ENCODE data around the gene LUZP2.

LUZP2 gene

GRCh38 chr11:24609192-24610119 lies 112.6 kb downstream of the LUZP2 start:
- ChIA-PET POLR2A (interaction anchor here (1.3 kb wide), 1 partner anchor 27 kb away, joined by 3 read pairs; no protein-coding TSS in a partner anchor), CTCF (no interaction called here)
- DNase-seq (ENCODE audit: low read depth, low spot score) = no peak
- no peak overlapping the region for H3K4me3 ChIP-seq (ENCODE audit: low read depth, low read length)
- TF ChIP-seq, protein P1, sequence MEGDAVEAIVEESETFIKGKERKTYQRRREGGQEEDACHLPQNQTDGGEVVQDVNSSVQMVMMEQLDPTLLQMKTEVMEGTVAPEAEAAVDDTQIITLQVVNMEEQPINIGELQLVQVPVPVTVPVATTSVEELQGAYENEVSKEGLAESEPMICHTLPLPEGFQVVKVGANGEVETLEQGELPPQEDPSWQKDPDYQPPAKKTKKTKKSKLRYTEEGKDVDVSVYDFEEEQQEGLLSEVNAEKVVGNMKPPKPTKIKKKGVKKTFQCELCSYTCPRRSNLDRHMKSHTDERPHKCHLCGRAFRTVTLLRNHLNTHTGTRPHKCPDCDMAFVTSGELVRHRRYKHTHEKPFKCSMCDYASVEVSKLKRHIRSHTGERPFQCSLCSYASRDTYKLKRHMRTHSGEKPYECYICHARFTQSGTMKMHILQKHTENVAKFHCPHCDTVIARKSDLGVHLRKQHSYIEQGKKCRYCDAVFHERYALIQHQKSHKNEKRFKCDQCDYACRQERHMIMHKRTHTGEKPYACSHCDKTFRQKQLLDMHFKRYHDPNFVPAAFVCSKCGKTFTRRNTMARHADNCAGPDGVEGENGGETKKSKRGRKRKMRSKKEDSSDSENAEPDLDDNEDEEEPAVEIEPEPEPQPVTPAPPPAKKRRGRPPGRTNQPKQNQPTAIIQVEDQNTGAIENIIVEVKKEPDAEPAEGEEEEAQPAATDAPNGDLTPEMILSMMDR (IDR thresholded peaks at IDR 0.05; ENCODE audit: insufficient read depth, low read length, missing control alignments) = no peak

GRCh38 chr11:24615451-24616160 lies 118.8 kb downstream of the LUZP2 start:
- ChIA-PET POLR2A (no interaction called here), CTCF (no interaction called here)
- no peak for DNase-seq (ENCODE audit: low read depth, low spot score)
- TF ChIP-seq, protein P1 (IDR thresholded peaks at IDR 0.05; ENCODE audit: insufficient read depth, low read length, missing control alignments) = no peak
- H3K4me3 ChIP-seq (ENCODE audit: low read depth, low read length) = no peak overlapping the region

- H3K4me3 ChIP-seq (ENCODE audit: low read depth, low read length) = no peak overlapping the region
- CTCF ChIA-PET = no interaction called here
- POLR2A ChIA-PET = no interaction called here
- TF ChIP-seq, protein P1 (IDR thresholded peaks at IDR 0.05; ENCODE audit: insufficient read depth, low read length, missing control alignments) = no peak
- DNase-seq (ENCODE audit: low read depth, low spot score) = no peak
Observed at GRCh38 chr11:24617856-24618255, 121.0 kb downstream of the LUZP2 start.

- POLR2A ChIA-PET = no interaction called here
- CTCF ChIA-PET = interaction anchor here (0.8 kb wide), 1 partner anchor 112 kb away, joined by 3 read pairs; no protein-coding TSS in a partner anchor
- no peak overlapping the region for H3K4me3 ChIP-seq (ENCODE audit: low read depth, low read length)
- DNase-seq (ENCODE audit: low read depth, low spot score) = no peak
- TF ChIP-seq, protein P1 (IDR thresholded peaks at IDR 0.05; ENCODE audit: insufficient read depth, low read length, missing control alignments) = no peak
Observed at GRCh38 chr11:24619900-24620299, 123.0 kb downstream of the LUZP2 start.

DNA sequence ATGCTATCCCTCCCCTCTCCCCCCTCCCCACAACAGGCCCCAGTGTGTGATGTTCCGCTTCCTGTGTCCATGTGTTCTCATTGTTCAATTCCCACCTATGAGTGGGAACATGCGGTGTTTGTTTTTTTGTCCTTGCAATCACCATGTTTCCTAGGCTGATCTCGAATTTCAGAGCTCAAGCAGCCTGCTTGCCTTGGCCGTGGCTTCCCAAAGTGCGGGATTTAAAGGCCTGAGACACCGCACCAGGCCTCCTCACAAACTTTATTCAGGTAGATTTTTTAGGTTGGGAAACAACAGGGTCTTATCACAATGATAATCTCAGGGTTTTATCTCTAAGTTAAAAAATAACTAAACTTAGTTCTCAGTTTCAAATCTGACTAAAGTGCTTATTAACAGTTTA lies 125.4 kb downstream of the LUZP2 start:
- no peak overlapping the region for H3K4me3 ChIP-seq (ENCODE audit: low read depth, low read length)
- TF ChIP-seq, protein P1 (IDR thresholded peaks at IDR 0.05; ENCODE audit: insufficient read depth, low read length, missing control alignments) = no peak
- no peak for DNase-seq (ENCODE audit: low read depth, low spot score)
- ChIA-PET POLR2A (no interaction called here), CTCF (no interaction called here)

- CTCF ChIA-PET = no interaction called here
- H3K4me3 ChIP-seq (ENCODE audit: low read depth, low read length) = no peak overlapping the region
- peak; percentile 41 for DNase-seq (ENCODE audit: low read depth, low spot score)
- POLR2A ChIA-PET = no interaction called here
- TF ChIP-seq, protein P1 (IDR thresholded peaks at IDR 0.05; ENCODE audit: insufficient read depth, low read length, missing control alignments) = no peak
Observed at GRCh38 chr11:24623121-24623520, 126.3 kb downstream of the LUZP2 start.

Data from AG04449 (cell line).